ENCODE measurements around the gene ACRBP.

ACRBP gene

DNA sequence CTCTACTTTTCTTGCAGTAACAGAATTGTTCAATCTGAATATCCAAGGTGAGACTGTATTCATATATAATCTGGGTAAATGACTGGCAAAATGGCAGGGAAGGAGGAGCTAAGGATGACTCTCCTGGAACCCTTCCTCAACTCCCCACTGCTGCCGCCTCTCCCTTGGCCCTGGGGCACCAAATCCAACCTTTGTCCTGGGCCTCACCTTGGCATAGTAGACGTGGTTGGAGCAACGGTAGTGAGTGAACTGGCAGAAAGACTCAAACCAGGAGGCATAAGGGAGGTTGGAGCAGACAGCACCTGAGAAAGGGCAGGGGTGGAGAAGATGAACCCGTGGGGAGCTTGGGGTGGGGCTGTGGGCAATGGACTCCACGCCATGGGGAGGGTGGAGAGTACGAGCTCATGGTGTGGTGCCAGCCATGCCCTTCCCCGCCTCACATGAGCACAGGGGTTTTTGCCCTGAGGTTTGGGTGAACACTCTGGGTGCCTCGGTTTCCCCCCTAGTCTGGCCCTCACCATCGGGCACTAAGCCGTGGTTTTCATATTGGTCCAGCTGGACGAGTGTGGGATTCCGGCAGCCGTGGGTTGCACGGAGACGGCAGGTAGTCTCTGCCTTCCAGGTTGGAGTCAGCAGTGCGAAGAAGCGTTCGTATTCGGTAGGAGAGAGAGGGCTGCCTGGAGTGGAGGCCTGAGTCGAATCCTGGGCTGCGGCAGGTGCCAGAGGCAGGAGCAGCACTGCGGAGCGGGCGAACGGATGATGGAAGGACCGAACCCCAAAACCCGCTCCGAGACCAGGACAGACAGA, 753 bp downstream of the ACRBP start:
- no peak for DNase-seq (ENCODE audit: low spot score)

DNA sequence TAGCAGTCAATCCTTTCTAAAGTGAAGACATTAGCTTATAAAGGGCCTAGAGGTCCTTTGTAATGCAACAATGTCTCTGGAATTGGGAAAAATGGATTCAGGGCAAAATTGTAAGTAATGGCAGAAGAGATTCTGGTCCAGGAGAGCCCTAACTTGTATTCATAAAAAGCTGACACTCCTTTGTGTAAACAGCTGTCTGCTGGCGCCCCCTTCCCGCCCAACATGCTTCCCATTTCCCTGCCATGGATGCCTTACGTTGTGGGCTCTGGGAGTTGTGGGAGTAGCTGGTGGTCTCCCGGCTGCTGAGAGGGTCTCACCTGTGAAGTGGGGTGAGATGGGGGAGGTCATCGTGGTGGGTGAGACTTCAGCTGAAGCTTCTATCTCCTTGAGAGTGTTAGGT, 2.3 kb downstream of the ACRBP start:
- DNase-seq (ENCODE audit: low spot score): no peak

DNA sequence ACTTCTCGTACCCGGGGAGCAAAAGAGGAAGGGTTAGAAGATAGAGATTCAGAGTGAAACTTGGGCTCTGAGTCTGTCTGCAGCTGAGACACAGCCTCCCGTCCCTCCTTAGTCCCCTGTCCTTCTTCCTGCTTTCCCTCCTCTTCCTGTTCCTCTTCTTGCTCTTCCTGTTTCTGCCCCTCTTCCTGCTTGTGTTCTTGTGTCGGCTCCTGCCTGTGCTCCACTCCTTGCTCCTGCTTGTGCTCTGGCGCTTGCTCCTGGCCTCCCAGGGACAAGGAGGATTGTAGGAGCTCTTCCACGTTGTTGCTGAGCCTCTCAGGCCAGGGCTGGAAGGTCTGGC, 3.0 kb downstream of the ACRBP start:
- DNase-seq (ENCODE audit: low spot score): no peak

DNA sequence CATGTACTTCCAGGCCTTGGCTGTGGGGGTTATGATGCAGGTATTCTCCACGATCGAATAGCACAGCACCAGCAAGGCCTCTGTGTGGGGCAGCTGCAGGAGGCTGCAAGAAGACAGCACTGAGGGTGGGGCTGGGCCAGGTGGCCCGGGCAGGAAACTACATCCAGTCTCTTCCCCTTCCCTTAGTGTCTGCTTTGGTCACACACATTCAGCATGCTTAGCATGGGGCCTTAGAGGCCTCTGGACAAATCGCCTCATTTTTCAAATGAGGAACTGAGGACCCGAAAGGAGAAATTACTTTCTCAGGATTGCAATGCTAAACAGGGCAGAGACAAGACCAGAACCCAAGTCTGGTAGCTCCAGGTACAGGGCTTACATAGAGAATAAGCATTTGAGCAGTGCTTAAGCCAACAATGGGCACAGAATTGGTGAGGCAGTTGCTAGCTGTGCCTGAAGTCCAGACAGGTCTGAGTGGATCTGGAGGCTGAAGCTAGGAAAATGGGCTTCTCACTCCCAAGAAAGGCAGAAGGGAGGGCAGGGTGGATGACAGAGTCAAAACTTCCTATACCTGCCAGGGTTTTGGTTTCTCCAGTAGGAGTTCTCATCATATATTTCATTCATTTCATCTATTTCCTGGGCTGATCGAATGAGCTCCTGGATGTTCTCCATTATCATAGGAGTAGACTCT, 3.5 kb downstream of the ACRBP start:
- DNase-seq (ENCODE audit: low spot score): no peak

DNA sequence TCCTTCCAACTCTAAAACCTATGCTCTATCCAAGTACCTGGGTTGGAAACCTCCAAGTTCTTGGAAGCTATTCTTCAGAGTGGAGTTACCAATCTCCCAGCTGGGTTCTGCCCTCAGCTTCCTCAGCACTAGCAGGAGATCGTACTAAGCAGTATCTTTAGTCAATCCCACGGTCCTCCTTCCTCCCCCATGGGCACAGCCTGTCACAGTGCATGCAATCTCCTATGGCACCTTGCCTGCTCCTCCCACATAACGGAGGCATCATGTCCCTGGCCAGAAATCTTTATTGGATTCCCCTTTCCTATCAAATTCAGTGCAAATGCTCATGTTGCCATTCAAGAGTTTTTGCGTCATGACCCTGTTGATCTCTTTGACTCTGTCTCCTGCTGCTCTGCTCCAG, 6.1 kb downstream of the ACRBP start:
- no peak for DNase-seq (ENCODE audit: low spot score)

DNA sequence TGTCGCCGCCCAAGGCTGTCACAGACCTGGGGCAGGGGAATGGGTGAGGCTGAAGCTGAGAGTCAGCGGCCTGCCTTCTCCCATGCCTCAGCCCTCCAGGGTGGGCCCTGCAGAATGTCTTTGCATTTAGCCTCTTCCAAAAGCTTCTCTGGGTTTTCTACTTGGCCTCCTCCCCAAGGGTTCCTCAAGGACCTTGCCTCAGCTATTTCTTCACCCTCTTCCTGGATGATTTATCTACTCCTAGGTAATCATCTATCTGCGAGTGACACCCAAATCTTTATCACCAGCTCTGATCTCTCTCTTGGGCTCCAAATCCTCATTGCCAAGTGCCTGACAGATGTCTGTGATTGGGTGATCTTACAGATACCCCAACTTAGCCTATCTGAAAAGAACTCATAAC, 6.7 kb downstream of the ACRBP start:
- DNase-seq (ENCODE audit: low spot score): no peak

DNA sequence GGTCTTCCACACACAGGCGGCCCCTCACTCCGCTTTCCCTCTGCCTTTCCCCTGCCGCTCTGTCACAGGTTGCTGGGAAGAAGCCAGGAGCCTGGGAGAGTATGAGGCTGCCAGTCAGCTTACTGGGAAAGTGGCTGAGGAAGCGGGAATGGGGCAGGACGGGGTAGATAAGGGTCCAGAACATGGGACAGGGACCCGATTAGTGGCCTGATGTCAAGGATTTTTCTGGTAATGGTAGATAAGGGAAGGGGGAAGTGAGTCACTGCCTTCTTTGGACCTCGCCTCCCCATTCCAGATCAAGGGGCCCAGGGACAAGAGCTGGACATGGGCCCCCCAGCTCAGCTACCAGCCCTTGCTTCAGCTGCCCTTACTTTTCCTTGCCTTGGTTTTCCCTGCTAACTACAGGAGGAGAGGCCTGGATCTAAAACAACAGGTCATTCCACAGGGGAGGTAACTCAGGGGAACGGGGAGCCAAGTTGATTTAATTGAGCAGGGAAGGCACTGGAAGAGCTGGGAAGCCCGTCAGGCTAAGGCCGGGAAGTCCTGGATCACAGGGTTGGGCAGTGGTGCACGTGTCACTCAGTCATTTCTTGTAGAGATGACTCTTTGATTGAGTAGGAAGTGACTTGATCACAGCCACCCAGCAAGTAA, 8.0 kb downstream of the ACRBP start:
- no peak for DNase-seq (ENCODE audit: low spot score)

DNA sequence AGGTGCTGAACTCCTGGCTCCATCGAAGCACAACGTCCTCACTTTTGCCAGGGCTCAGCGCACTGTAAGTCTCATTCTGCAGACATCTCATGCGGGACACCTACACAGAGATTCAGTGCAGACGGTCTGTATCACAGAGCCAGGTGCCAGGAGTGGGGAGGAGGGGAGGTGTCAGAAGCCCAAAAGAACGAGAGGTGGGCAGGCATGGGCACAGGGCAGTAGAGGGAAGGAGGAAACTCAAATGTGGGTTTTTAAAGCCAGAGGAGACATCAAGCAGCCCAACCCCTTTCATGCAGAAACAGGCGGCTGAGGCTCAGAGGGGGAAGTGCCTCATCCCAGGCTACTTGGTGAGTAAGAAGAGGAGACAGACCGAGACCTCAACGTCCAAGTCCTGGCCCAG, 8.9 kb downstream of the ACRBP start:
- no peak for DNase-seq (ENCODE audit: low spot score)

DNA sequence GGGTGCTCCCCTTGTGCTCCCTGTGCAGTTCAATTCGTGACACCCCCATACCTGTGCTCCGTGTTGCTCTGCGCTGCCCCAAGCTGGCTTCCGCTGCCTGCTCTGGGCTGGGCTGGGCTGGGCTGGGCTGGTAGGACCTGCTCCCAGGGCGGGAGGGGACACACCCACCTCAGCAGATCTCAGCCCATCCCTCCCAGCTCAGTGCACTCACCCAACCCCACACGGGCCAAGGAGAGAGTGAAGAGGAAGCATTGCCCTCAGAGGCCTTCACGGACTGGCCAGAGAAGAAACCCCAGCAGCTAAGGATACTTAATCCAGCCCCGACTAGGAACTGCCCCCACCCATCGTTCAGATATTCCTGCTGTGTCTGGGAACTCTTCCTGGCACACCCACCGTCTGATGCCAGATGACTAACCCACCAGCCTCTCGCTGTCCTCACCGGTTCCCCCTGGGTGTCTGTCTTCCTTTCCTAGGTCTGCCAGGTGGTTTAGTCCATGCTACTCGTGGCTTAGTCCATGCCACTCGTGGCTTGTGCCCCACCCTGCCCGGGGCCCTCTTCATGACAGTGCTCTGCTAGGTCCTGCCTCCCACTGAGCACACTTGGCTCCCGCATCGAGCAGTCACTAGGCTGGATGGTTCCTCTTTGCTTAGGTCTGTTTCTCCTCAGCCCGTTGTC, 11.2 kb downstream of the ACRBP start, which contains the start of gene LPAR5:
Gene LPAR5 (minus strand): TSS at position 104 of the 676 bp plus-strand sequence. CDS start 14,711 bp downstream, outside the sequence.
- no peak for DNase-seq (ENCODE audit: low spot score)

DNA sequence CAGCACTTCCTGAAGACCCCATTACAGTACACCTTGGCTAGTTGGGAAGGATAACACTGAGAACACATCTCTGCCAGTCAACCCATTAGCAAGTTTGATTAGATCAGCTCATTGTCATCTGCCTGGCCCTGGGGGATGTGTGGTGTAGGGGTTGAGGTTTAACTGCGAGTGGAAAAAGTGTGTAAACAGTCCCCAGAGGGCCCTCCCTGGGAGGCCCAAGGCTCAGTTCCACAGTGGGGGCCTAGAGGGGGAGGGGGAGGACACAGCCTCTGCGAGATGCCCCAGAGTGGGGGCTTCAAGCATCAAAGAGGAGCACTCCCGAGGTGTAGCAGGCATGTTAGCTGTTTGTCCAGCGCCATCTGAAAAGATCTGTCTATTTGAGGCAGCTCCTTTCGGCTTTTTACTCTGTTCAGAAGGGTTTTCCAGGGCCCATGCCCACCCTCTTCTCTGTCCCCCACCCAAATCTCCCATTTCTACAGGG, 11.8 kb downstream of the ACRBP start:
- DNase-seq (ENCODE audit: low spot score): no peak

DNA sequence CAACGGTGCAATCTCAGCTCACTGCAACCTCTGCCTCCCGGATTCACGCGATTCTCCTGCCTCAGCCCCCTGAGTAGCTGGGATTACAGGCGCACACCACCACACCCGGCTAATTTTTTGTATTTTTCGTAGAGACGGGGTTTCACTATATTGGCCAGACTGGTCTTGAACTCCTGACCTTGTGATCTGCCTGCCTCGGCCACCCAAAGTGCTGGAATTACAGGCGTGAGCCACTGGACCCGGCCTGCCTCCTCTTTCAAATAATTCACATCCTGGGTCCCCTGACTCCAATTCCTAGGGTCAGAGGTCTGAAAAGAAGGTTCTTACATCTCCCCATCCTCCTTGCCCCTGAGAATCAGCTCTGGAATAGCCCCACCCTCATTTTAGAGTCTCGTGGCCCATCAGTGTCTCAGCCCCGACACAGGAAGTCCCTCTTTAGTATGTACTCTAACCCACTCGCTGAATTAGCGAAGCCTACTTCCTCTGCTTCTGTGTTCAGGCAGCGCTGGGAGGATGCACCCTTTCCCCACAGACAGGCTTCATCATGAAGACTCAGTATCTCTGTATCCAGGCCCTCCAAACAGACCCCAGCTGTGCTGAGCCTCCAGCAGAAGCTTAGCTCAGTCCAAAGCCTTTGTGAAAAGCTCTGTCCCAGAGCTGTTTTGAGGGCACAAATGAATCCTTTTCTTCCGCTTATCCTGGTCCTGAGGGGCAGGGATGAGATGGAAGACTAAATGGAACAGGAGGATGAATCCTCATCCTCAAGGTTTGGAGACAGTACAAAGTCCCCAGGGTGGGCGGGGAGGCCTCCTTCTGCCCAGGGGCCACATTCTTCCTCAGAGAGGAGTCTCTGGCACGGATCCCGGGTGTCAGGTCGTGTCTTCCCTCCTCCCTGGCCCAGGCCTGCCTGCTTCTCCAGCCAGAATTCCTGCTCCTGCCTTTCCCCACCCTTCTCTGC, 14.9 kb downstream of the ACRBP start:
- no peak for DNase-seq (ENCODE audit: low spot score)

DNA sequence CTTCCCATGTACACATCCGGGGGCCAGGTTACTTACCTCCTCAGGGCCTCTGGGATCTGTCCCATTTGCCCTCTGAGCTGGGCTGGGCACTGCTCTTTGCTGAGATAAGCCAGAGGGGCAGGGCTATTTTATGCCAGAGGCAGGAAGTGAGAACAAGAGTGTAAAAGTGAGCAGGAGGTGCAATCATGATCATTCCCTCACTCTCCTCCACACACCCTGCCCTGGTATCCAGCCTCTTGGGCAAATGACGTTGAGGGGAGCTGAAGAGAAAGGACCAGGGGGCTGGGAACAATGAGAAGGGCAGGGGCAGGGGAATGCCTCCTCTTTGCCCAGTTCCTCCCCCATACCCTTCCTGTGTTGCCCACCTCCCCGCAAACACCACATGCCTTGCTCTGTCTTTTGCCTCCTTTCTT, 15.7 kb downstream of the ACRBP start:
- DNase-seq (ENCODE audit: low spot score): no peak

DNA sequence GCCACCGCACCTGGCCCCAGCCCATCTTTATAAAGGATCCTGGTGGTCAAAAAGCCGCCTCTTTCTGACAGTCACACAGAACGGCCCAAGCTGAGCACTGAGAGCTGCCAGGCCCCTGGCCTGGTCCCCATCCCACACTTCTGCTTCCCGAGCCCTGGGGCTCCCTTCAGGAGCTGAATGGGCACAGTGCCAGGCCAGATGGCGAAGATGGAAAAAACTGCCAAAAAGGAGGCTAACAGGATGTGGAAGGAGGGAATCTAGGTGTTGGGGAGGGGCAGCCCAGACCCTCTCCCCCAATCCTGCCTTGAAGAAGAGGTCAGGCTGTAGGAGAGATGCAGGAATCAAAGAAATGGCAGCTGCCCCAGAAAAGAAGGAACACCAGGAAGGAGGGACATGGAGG, 16.5 kb downstream of the ACRBP start:
- no peak for DNase-seq (ENCODE audit: low spot score)

DNA sequence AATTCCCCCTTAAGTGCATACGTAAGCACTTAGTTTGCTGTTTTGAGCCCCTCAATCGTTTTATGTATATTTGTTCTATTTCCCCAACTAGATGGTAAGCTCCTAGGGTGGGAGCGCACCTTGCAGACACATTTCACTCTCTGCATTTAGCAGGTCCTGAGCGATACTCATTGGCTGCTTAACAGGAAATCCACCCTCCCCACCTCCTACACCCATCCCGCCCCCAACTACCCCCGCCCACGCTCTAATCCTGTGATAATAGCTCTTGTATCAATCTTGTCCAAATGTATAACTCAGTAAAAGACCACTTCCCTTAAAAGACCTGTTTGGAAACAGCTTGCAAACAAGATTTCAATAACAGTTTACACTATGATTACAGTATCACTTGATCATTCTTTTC, 19.6 kb downstream of the ACRBP start:
- no peak for DNase-seq (ENCODE audit: low spot score)

DNA sequence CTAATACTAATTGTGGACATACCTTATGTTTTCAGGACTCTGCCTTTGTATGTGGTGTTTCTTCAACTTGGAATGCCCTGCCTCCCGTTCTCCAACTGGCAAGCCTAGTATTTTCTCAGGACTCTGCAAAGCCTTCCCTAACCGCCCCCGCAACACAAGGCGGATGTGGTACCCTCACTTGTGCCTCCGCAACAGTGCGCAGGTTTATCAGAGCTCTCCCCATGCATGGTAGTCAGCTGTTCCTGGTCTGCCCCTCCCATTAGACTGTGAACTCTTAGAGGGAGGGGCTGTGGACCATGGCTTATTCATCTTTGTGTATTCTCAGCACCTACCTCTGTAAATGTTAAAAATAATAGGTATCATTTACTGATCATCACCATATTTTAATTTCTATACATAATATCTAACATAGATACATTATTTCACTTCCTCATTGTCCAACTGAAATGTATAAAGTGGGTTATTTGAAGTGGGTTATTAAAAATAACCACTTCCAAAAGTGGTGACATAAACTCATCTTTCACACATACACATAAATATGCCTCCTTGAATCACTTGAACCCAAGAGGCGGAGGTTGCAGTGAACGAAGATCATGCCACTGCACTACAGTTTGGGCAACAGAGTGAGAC, 20.5 kb downstream of the ACRBP start:
- DNase-seq (ENCODE audit: low spot score): no peak

DNA sequence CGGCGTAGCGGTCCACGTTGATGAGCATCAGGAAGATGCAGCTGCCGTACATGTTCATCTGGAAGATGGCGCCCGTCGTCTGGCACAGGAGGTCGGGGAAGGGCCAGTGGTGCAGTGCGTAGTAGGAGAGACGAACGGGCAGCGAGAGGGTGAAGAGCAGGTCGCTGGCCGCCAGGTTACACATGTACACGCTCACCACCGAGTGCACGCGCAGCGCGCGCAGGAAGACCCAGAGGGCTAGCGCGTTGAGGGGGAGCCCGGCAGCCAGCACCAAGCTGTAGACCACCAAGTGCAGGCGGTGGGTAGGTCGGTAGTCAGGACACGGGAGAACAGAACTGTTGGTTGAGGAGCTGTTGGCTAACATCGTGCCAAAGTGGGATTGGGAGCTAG, 26.4 kb downstream of the ACRBP start:
- DNase-seq (ENCODE audit: low spot score): no peak

DNA sequence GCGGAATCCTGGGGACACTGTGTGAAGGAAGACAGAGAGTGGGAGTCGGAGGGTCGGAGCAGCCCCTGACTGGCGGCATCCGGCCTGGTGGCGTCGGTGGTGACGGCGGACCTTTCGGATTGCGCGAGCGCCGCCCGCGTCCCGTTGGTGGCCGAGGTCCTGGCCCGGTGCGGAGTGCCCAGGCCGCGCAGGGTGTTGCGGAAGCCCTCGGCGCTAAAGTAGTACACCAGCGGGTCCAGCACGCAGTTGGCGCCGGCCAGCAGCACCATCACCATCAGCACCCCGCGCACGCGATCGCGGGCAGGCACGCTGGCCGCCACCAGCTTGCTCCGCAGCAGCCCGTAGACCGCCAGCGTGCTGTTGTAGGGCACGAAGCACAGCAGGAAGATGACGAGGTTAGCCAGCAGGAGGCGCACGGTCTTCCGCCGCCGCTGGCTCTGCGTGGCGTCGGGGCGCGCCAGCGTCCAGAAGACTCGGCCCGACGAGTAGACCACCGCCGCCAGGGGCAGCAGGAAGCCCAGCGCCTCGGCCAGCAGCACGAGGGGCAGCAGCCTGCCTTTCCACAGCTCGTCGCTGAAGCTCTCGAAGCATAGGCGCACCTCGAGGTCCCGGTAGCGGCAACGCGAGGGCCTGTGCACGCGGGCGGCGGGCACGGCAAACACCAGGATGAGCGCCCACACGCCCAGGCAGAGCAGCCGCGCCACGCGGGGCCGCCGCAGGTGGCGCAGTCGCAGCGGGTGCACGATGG, 26.9 kb downstream of the ACRBP start:
- no peak for DNase-seq (ENCODE audit: low spot score)

DNA sequence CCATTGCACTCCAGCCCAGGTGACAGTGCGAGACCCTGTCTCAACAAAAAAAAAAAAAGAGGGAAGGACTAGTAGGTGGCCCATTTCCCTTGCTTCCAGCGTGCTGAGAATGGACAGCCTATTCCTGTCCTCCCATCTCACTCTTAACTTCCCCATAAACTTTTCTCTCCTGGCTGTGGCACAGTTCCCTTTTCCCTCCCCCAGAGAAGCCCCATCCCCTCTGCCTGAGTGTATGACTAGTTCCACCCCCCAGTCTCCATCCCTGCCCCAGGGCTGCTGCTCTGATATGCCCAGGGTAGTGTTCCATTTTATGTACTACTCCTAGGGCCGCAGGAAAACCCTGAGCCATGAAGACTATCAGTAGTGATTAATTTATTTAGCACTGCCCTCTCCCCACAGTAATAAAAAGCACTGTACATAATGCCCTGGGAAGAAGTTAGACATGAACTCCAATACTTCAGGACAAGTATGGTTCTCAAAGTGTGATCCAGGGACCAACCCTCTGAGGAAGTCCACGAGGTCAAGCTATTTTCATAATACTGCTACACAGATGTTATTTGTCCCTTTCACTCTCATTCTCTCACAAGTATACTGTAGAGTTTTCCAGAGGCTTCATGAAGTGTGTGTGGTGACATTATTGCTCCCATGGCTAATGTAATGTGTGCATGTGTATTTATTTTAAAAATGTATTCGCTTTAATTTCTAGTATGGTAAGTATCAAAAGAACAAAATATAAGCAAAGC, 28.6 kb downstream of the ACRBP start:
- DNase-seq (ENCODE audit: low spot score): no peak

DNA sequence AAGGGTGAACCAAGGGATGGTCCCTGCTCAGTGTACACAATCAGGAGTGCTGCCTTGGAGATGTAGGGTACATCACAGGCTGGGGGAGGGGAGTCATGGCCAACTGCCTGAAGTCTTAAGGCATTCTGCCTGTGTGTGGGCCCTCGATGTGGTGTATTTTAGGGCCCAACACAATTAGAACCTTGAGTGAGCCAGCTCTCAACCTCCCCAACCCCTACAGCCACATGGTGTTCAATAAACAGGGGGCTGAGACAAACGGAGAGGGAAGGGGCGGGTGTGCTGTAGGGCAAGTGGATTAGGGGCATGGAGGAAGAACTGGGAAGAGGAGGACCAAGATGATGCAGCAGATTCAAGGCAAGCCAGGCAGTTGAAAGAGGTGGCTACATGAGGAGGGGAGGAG, 31.4 kb downstream of the ACRBP start:
- no peak for DNase-seq (ENCODE audit: low spot score)

Measured in putamen (tissue), 1 donor.